Neural cell (in vitro differentiated cells): ENCODE results near the gene RPL27. TPM values are rescaled to one million over a fixed set of nuclear protein-coding genes. Genes with fewer than 3 reads are reported as not detected.

Experiments
- H2AFZ ChIP-seq: fragments of 200-600, 300-800 bp; sonication (generic), shearing (Covaris generic); 2 replicates; pipeline ENCODE4 v1.6.0; 2014; ENCODE audit warnings: low read depth, mild to moderate bottlenecking, antibody characterized with exemption, low read length, moderate library complexity
- H3F3A ChIP-seq: fragments of 200-600 bp; shearing (Covaris generic); 2 replicates; pipeline ENCODE4 v1.6.1; 2016; ENCODE audit warnings: mild to moderate bottlenecking, moderate library complexity, mixed read lengths, antibody characterized with exemption, low read length; ENCODE audit not compliant: insufficient read depth, poor library complexity, severe bottlenecking
- H3K27ac ChIP-seq: fragments of 200-600, 300-800 bp; sonication (generic), shearing (Covaris generic); 2 replicates; pipeline ENCODE4 v1.5.1; 2014; ENCODE audit warnings: mild to moderate bottlenecking, low read length, moderate library complexity
- H3K27me3 ChIP-seq: fragments of 300-800, 200-600 bp; sonication (generic), shearing (Covaris generic); 2 replicates; pipeline ENCODE4 v1.6.0; 2014; ENCODE audit warnings: mild to moderate bottlenecking, low read depth, low read length, moderate library complexity; ENCODE audit not compliant: insufficient read depth
- H3K36me3 ChIP-seq: fragments of 300-800, 200-600 bp; sonication (generic), shearing (Covaris generic); 2 replicates; pipeline ENCODE4 v1.5.1; 2014; ENCODE audit warnings: mild to moderate bottlenecking, antibody characterized with exemption, low read length, moderate library complexity; ENCODE audit not compliant: insufficient read depth
- H3K4me2 ChIP-seq: fragments of 300-800, 200-600 bp; sonication (generic), shearing (Covaris generic); 2 replicates; pipeline ENCODE4 v1.6.0; 2014; ENCODE audit warnings: mild to moderate bottlenecking, low read length
- H3K4me3 ChIP-seq: fragments of 300-800, 200-600 bp; sonication (generic), shearing (Covaris generic); 2 replicates; pipeline ENCODE4 v1.5.1; 2014; ENCODE audit warnings: mild to moderate bottlenecking, low read length, moderate library complexity
- H3K79me2 ChIP-seq: fragments of 200-600 bp; shearing (Covaris generic); replicated peaks from 2 replicates; pipeline ENCODE4 v1.6.0; 2014; ENCODE audit warnings: mild to moderate bottlenecking, low read length, moderate library complexity; ENCODE audit not compliant: insufficient read depth
- H3K9ac ChIP-seq: fragments of 300-800, 200-600 bp; sonication (generic), shearing (Covaris generic); 2 replicates; pipeline ENCODE4 v1.6.1; 2016; ENCODE audit warnings: mild to moderate bottlenecking, low read length, mixed read lengths
- H3K9me2 ChIP-seq: fragments of 200-600 bp; shearing (Covaris generic); 2 replicates; pipeline ENCODE4 v1.6.1; 2016; ENCODE audit warnings: mild to moderate bottlenecking, low read length, mixed read lengths; ENCODE audit not compliant: insufficient read depth
- H3K9me3 ChIP-seq: fragments of 200-600, 300-800 bp; sonication (generic), shearing (Covaris generic); 2 replicates; pipeline ENCODE4 v1.6.1; 2016; ENCODE audit warnings: mild to moderate bottlenecking, mixed run types, low read length, moderate library complexity, mixed read lengths
- H4K20me1 ChIP-seq: fragments of 200-600 bp; shearing (Covaris generic); 2 replicates; pipeline ENCODE4 v1.6.1; 2016; ENCODE audit warnings: mild to moderate bottlenecking, mixed run types; ENCODE audit not compliant: insufficient read depth
- EP300 ChIP-seq: fragments of 450-650 bp; conservative IDR thresholded peaks from 2 replicates; pipeline ENCODE4 v1.6.1; 2014; ENCODE audit warnings: antibody characterized with exemption, mild to moderate bottlenecking, moderate library complexity; ENCODE audit not compliant: poor library complexity, severe bottlenecking
- EZH2 ChIP-seq: fragments of 200-600, 300-800 bp; shearing (Covaris generic), sonication (generic); IDR thresholded peaks from 2 replicates; pipeline ENCODE4 v1.6.1; 2014; ENCODE audit warnings: antibody characterized with exemption, low read length, borderline replicate concordance, mild to moderate bottlenecking; ENCODE audit not compliant: insufficient read depth, poor library complexity, severe bottlenecking
- MXI1 ChIP-seq: fragments of 450-650 bp; conservative IDR thresholded peaks from 2 replicates; pipeline ENCODE4 v1.6.1; 2014; ENCODE audit warnings: antibody characterized with exemption, mild to moderate bottlenecking; ENCODE audit not compliant: poor library complexity, severe bottlenecking
- POLR2AphosphoS5 ChIP-seq: IDR thresholded peaks from 2 replicates; pipeline ENCODE4 v1.6.1; 2012
- RAD21 ChIP-seq: fragments of 450-650 bp; conservative IDR thresholded peaks from 2 replicates; pipeline ENCODE4 v1.6.1; 2014; ENCODE audit warnings: antibody characterized with exemption, mild to moderate bottlenecking, moderate library complexity
- SMC3 ChIP-seq: fragments of 450-650 bp; conservative IDR thresholded peaks from 2 replicates; pipeline ENCODE4 v1.6.1; 2014; ENCODE audit warnings: antibody characterized with exemption, mild to moderate bottlenecking, moderate library complexity; ENCODE audit not compliant: poor library complexity
- TAF1 ChIP-seq: IDR thresholded peaks from 2 replicates; pipeline ENCODE4 v1.6.1; 2012; ENCODE audit warnings: low read depth
- polyA plus RNA-seq: library from polyadenylated mRNA; depleted of rRNA; stranded (reverse); fragments of >200 nt; gene quantifications from 2 replicates; pipeline ENCODE4 v1.2.3, GENCODE V29; 2014
- TF ChIP-seq, protein P1 (sequence below): fragments of 450-650 bp; IDR thresholded peaks from 2 replicates; pipeline ENCODE4 v1.5.1; 2014; ENCODE audit warnings: antibody characterized with exemption, mild to moderate bottlenecking, moderate library complexity; ENCODE audit not compliant: poor library complexity, severe bottlenecking
- TF ChIP-seq, protein P2 (sequence below): IDR thresholded peaks from 2 replicates; pipeline ENCODE4 v1.6.1; 2012; ENCODE audit warnings: borderline replicate concordance

RPL27 gene
- polyA plus RNA-seq, 1 donor from 2014 or later, result 1,167 TPM

DNA sequence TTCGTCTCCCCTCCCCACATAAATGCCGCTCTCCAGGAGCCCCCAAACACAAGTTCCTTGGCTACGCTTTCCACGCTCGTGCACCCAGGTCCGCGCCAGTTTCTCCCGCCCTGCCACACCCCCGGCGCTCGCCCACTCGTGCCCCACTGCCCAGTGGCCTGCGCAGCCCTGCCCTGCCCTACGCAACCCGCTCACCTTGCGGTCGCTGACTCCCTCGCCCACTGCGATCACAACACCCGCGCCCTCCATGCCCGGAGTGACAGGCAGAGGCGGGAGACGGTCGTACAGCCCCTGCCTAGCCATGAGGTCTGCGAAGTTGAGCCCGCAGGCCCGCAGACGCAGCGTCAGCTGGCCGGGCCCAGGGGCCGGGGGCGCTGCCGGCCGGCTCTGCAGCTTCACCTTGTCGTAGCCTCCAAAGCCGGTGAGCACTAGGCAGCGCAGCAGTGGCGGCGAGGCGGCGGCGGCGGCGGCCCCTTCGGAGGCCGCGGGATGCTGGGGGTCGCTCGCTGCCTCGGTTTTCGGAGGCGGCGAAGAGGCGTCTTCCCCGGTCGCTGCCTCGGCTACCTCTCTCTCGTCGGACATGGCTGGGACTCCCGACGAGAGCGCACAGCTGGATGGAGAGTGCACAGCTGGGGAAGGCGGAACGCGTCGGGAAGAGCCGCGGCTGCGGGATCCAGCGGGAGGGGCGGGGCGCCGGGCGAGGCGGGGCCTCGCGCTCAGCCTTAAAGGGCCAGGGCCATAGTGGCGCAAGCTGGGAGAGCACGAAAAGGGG, 23.7 kb downstream of the RPL27 start, which contains the start of gene VAT1:
TSS of gene VAT1 (minus strand) at position 645 of the 772 bp plus-strand sequence. CDS start at position 582, 63 bp downstream.
- TF ChIP-seq, protein P1, sequence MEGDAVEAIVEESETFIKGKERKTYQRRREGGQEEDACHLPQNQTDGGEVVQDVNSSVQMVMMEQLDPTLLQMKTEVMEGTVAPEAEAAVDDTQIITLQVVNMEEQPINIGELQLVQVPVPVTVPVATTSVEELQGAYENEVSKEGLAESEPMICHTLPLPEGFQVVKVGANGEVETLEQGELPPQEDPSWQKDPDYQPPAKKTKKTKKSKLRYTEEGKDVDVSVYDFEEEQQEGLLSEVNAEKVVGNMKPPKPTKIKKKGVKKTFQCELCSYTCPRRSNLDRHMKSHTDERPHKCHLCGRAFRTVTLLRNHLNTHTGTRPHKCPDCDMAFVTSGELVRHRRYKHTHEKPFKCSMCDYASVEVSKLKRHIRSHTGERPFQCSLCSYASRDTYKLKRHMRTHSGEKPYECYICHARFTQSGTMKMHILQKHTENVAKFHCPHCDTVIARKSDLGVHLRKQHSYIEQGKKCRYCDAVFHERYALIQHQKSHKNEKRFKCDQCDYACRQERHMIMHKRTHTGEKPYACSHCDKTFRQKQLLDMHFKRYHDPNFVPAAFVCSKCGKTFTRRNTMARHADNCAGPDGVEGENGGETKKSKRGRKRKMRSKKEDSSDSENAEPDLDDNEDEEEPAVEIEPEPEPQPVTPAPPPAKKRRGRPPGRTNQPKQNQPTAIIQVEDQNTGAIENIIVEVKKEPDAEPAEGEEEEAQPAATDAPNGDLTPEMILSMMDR, result no peak
- TF ChIP-seq SMC3 (peak; percentile 52), POLR2AphosphoS5 (peak; percentile 96), EZH2 (no peak), TAF1 (peak; percentile 77), MXI1 (peak; percentile 85), EP300 (peak; percentile 21), RAD21 (peak; percentile 51)
- TF ChIP-seq, protein P2, sequence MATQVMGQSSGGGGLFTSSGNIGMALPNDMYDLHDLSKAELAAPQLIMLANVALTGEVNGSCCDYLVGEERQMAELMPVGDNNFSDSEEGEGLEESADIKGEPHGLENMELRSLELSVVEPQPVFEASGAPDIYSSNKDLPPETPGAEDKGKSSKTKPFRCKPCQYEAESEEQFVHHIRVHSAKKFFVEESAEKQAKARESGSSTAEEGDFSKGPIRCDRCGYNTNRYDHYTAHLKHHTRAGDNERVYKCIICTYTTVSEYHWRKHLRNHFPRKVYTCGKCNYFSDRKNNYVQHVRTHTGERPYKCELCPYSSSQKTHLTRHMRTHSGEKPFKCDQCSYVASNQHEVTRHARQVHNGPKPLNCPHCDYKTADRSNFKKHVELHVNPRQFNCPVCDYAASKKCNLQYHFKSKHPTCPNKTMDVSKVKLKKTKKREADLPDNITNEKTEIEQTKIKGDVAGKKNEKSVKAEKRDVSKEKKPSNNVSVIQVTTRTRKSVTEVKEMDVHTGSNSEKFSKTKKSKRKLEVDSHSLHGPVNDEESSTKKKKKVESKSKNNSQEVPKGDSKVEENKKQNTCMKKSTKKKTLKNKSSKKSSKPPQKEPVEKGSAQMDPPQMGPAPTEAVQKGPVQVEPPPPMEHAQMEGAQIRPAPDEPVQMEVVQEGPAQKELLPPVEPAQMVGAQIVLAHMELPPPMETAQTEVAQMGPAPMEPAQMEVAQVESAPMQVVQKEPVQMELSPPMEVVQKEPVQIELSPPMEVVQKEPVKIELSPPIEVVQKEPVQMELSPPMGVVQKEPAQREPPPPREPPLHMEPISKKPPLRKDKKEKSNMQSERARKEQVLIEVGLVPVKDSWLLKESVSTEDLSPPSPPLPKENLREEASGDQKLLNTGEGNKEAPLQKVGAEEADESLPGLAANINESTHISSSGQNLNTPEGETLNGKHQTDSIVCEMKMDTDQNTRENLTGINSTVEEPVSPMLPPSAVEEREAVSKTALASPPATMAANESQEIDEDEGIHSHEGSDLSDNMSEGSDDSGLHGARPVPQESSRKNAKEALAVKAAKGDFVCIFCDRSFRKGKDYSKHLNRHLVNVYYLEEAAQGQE, result peak; percentile 92
- Histone ChIP-seq H2AFZ (peak within 1 kb of the TSS; percentile 75), H4K20me1 (peaks cover 4% of the 10 kb centered on the region), H3K27me3 (no peaks in the 10 kb centered on the region), H3K27ac (peak within 1 kb of the TSS; percentile 95), H3K9ac (peak within 1 kb of the TSS; percentile 96), H3K9me2 (no peaks in the 10 kb centered on the region), H3K4me3 (peak within 1 kb of the TSS; percentile 80), H3K9me3 (no peaks in the 10 kb centered on the region), H3K36me3 (no peaks in the 10 kb centered on the region), H3K79me2 (peaks cover 61% of the 10 kb centered on the region), H3K4me2 (peak within 1 kb of the TSS; percentile 94), H3F3A (peaks cover 5% of the 10 kb centered on the region)

DNA sequence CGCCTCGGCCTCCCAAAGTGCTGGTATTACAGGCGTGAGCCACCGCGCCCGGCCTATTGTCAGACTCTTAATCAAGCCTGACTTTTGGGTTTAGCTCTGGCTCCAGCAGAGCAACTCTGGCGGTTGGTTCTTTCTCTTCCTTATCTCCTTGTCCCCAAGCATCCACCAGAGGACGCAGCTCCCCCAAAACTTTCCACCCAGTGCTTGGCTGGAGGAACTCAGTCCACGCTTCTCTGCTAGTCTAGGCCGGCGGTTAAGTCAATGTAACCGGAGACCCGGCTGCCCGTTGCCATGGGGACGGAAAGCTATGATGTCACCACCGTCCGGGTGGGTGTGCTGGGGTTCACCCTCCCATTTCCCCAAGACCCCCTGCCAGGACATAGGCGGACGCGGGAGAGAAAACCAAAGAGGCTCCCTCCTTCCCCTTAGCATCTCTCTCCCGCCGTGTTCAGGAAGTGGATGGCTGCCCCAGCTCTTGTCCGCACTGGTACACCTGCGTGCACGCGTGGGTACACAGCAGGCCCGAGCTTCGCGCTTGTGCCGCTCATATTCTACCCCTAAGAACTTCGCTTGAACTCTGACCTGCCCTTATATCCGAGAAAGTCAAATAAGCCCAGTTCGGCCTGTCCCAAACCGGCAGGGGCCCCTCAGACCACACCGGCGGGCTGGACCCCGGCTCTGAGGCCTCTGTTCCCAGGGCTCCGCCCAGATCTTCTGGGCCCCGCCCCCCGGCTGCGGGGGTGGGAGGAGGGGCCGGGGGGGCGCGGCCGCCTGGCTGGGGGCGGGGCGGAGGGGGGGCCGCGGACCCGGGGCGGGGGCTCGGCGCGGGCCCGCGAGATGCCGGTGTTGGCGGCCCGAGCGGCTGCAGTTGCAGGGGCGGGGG, 26.4 kb downstream of the RPL27 start, which contains the start of gene RND2:
TSS of gene RND2 (plus strand) at position 825 of the 883 bp plus-strand sequence. CDS start 117 bp downstream, outside the sequence.
- Histone ChIP-seq H2AFZ (peak within 1 kb of the TSS; percentile 90), H4K20me1 (peaks cover 4% of the 10 kb centered on the region), H3K36me3 (no peaks in the 10 kb centered on the region), H3K9me2 (no peaks in the 10 kb centered on the region), H3K9me3 (no peaks in the 10 kb centered on the region), H3K4me2 (peak within 1 kb of the TSS; percentile 84), H3K27me3 (no peaks in the 10 kb centered on the region), H3K9ac (peak within 1 kb of the TSS; percentile 92), H3F3A (peaks cover 5% of the 10 kb centered on the region), H3K27ac (peak within 1 kb of the TSS; percentile 95), H3K4me3 (peak within 1 kb of the TSS; percentile 83), H3K79me2 (peaks cover 38% of the 10 kb centered on the region)
- TF ChIP-seq EZH2 (no peak), POLR2AphosphoS5 (peak; percentile 63), EP300 (peak; percentile 61), MXI1 (peak; percentile 95), RAD21 (peak; percentile 97), TAF1 (peak; percentile 54), SMC3 (peak; percentile 99)
- TF ChIP-seq, protein P1, result peak; percentile 97
- TF ChIP-seq, protein P2, result peak; percentile 53
